A673 (cell line): ENCODE results near the gene NMRAL1. TPM values are rescaled to one million over a fixed set of nuclear protein-coding genes. Genes with fewer than 3 reads are reported as not detected.

Experiments
- BruUV-seq: library from RNA; stranded (reverse); fragments of 400-500 nt; replicated peaks from 2 replicates; lab custom pipeline; 2021; lab: Mats Ljungman, UMichigan
- CTCF ChIA-PET: fragments of 300-600 bp; sonication (Branson Sonifier 250); formaldehyde crosslinking; loops from one replicate; lab custom pipeline; 2022; ENCODE audit warnings: antibody characterized with exemption; lab: Charles Lee
- POLR2A ChIA-PET: fragments of 300-600 bp; sonication (Branson Sonifier 250); formaldehyde crosslinking; loops from one replicate; lab custom pipeline; 2022; ENCODE audit warnings: antibody characterized with exemption; ENCODE audit not compliant: low non-redundant PET; lab: Charles Lee
- DNase-seq: peaks from one replicate; pipeline ENCODE4 v3.0.0-alpha.2; 2015; ENCODE audit warnings: low spot score
- H3K27ac ChIP-seq: fragments of 200-600 bp; sonication (generic); 2 replicates; pipeline ENCODE4 v1.5.1; 2016; ENCODE audit warnings: mixed run types, low read depth, mild to moderate bottlenecking, mixed read lengths, antibody characterized with exemption, low read length; ENCODE audit not compliant: poor library complexity, severe bottlenecking
- H3K27me3 ChIP-seq: fragments of 200-600 bp; sonication (generic); replicated peaks from 2 replicates; pipeline ENCODE4 v1.6.1; 2017; ENCODE audit warnings: mixed run types, low read depth, mild to moderate bottlenecking, mixed read lengths, antibody characterized with exemption, low read length; ENCODE audit not compliant: insufficient read depth, poor library complexity
- H3K36me3 ChIP-seq: fragments of 200-600 bp; sonication (generic); 2 replicates; pipeline ENCODE4 v1.6.1; 2016; ENCODE audit warnings: mixed run types, mild to moderate bottlenecking, mixed read lengths, antibody characterized with exemption, low read length; ENCODE audit not compliant: insufficient read depth, poor library complexity, severe bottlenecking
- H3K4me1 ChIP-seq: fragments of 200-600 bp; sonication (generic); 2 replicates; pipeline ENCODE4 v1.6.1; 2017; ENCODE audit warnings: mixed run types, mild to moderate bottlenecking, mixed read lengths, antibody characterized with exemption, low read length; ENCODE audit not compliant: insufficient read depth, poor library complexity, severe bottlenecking
- H3K4me3 ChIP-seq: fragments of 200-600 bp; sonication (generic); 2 replicates; pipeline ENCODE4 v1.5.1; 2016; ENCODE audit warnings: low read depth, mixed run types, mild to moderate bottlenecking, mixed read lengths, low read length; ENCODE audit not compliant: poor library complexity, severe bottlenecking
- H3K9me3 ChIP-seq: fragments of 200-600 bp; sonication (generic); 2 replicates; pipeline ENCODE4 v1.6.1; 2016; ENCODE audit warnings: mixed run types, low read depth, mild to moderate bottlenecking, mixed read lengths, antibody characterized with exemption, low read length; ENCODE audit not compliant: poor library complexity, severe bottlenecking
- EZH2 ChIP-seq: fragments of 200-600 bp; sonication (generic); IDR thresholded peaks from 2 replicates; pipeline ENCODE4 v1.6.1; 2017; ENCODE audit warnings: borderline replicate concordance, low read depth, mild to moderate bottlenecking, mixed read lengths, antibody characterized with exemption, low read length; ENCODE audit not compliant: poor library complexity, severe bottlenecking
- intact Hi-C: fragments of 100-400 bp; cut with micrococcal nuclease; formaldehyde crosslinking; loops from one replicate; pipeline ENCODE4 v1.10.0; 2022; ENCODE audit not compliant: unreplicated experiment
- total RNA-seq: library from RNA; stranded (reverse); gene quantifications from 2 replicates; pipeline ENCODE4 v1.2.3, GENCODE V29; 2021
- TF ChIP-seq, protein P1 (sequence below): fragments of 300-800, 200-600 bp; sonication (generic); conservative IDR thresholded peaks from 2 replicates; pipeline ENCODE4 v1.5.1; 2017; ENCODE audit warnings: low read depth, mild to moderate bottlenecking, antibody characterized with exemption, low read length, moderate library complexity, mixed read lengths

Gene NMRAL1
- total RNA-seq, 1 experiment from 2014 or later, result 85.8 TPM

- Histone ChIP-seq H3K4me1 (no peaks in the 10 kb centered on the region), H3K27me3 (no peaks in the 10 kb centered on the region), H3K36me3 (peaks cover 28% of the 10 kb centered on the region), H3K9me3 (no peaks in the 10 kb centered on the region), H3K4me3 (no peak overlapping the region), H3K27ac (no peak overlapping the region)
- no peak for TF ChIP-seq EZH2
- TF ChIP-seq, protein P1, sequence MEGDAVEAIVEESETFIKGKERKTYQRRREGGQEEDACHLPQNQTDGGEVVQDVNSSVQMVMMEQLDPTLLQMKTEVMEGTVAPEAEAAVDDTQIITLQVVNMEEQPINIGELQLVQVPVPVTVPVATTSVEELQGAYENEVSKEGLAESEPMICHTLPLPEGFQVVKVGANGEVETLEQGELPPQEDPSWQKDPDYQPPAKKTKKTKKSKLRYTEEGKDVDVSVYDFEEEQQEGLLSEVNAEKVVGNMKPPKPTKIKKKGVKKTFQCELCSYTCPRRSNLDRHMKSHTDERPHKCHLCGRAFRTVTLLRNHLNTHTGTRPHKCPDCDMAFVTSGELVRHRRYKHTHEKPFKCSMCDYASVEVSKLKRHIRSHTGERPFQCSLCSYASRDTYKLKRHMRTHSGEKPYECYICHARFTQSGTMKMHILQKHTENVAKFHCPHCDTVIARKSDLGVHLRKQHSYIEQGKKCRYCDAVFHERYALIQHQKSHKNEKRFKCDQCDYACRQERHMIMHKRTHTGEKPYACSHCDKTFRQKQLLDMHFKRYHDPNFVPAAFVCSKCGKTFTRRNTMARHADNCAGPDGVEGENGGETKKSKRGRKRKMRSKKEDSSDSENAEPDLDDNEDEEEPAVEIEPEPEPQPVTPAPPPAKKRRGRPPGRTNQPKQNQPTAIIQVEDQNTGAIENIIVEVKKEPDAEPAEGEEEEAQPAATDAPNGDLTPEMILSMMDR, result no peak
- intact Hi-C loops, result no loop called here
- POLR2A ChIA-PET, result no interaction called here
- DNase-seq, result no peak
- CTCF ChIA-PET, result no interaction called here
- no TSS peak for BruUV-seq
These were observed 36.5 kb upstream of the NMRAL1 start for GRCh38 chr16:4510747-4511426.

DNA sequence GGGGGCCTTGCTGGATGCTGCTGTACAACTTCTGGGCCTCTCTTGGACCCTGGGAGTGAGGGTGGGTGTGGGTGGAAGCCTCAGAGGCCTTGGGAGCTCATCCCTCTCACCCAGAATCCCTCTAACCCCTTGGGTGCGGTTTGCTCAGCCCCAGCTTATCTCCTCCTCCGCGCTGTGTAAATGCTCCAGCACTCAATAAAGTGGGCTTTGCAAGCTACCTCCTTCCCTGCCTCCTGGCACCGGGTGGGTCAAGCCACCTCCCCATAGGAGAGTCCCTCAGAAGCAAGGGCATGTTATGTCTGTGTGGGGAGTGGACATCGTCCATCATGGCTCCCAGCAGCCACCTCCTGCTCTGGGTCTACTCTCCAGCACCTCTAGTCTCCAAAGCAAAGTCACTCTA, 35.7 kb upstream of the NMRAL1 start:
- Histone ChIP-seq H3K4me1 (no peaks in the 10 kb centered on the region), H3K36me3 (peaks cover 28% of the 10 kb centered on the region)
- TF ChIP-seq, protein P1, result no peak
- no peak for TF ChIP-seq EZH2

GRCh38 chr16:4509420-4509819, 35.0 kb upstream of the NMRAL1 start:
- no TSS peak for BruUV-seq
- peaks cover 28% of the 10 kb centered on the region for H3K36me3 ChIP-seq
- POLR2A ChIA-PET, result no interaction called here

More for the DNA sequence above, 35.7 kb upstream of the NMRAL1 start:
- CTCF ChIA-PET, result interaction anchor here (0.6 kb wide), 1 partner anchor 38 kb away, joined by 3 read pairs; no protein-coding TSS in a partner anchor
- H3K27ac ChIP-seq, result no peak overlapping the region
- POLR2A ChIA-PET, result no interaction called here
- intact Hi-C loops, result no loop called here
- no peak overlapping the region for H3K4me3 ChIP-seq
- no peaks in the 10 kb centered on the region for H3K27me3 ChIP-seq
- no peak for DNase-seq
- no peaks in the 10 kb centered on the region for H3K9me3 ChIP-seq
- BruUV-seq, result no TSS peak

More at GRCh38 chr16:4509420-4509819, 35.0 kb upstream of the NMRAL1 start:
- CTCF ChIA-PET, result interaction anchor here (0.6 kb wide), 1 partner anchor 39 kb away, joined by 3 read pairs; no protein-coding TSS in a partner anchor
- Histone ChIP-seq H3K27me3 (no peaks in the 10 kb centered on the region), H3K9me3 (no peaks in the 10 kb centered on the region), H3K4me1 (no peaks in the 10 kb centered on the region), H3K4me3 (no peak overlapping the region), H3K27ac (no peak overlapping the region)
- intact Hi-C loops, result no loop called here
- TF ChIP-seq EZH2, result no peak
- TF ChIP-seq, protein P1, result no peak
- DNase-seq, result no peak
